Stimulated activated CD4-positive, alpha-beta T cell treated with anti-CD3 and anti-CD28 coated beads, Interleukin-1b, Interleukin-23, amount 100 ng/mL, for 48 hours (primary cell): Measurements from ENCODE around the gene SPINT2.
"Not testable (repeated sequence)": the region's sequence is repeated elsewhere in the genome, so short reads cannot be mapped to it uniquely, and the experiment has no call there.

Source experiments
- DNase-seq: peaks from one replicate; pipeline ENCODE4 v3.0.0-alpha.2; 2020

Gene SPINT2

DNA sequence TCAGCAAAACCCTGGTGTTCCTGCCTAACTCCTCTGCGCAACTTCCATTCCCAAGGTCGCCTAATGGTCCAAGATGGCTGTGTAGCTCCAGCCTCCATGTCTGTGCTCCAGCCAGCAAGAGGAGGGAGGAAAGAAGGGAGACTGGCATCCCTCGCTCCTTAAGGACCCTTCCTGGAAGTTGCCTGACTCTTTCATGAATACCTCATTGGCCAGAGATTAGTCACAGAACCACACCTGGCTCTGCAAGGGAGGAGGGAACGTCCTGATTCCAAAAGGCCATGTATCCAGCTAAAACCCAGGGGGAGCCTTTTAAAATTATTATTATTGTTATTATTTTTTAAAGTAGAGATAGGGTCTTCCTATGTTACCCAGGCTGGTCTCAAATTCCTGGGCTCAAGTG, 60.1 kb downstream of the SPINT2 start:
- DNase-seq, result no peak

DNA sequence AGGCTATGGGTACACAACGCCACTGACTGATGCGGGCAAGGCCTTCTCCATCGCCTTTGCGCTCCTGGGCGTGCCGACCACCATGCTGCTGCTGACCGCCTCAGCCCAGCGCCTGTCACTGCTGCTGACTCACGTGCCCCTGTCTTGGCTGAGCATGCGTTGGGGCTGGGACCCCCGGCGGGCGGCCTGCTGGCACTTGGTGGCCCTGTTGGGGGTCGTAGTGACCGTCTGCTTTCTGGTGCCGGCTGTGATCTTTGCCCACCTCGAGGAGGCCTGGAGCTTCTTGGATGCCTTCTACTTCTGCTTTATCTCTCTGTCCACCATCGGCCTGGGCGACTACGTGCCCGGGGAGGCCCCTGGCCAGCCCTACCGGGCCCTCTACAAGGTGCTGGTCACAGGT, 62.2 kb downstream of the SPINT2 start:
- no peak for DNase-seq

DNA sequence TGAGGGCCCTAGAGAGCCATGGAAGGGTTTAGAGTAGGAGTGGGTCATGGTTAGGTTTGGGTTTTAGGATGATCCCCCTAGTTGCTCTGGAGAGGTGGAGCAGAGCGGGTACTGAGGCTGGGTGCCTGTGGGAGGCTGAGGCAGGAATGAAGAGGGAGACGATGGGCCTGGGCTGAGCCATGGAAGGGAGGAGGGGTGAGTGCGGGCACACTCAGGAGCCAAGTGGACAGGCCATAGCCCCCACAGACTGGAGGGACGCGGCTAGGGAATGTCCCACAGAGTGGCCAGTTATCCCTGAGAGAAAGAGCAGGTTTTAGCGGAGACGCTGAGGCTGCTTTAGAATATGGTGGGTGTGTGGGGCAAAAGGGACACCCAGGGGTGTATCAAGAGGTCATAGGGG, 65.3 kb downstream of the SPINT2 start:
- DNase-seq, result no peak

DNA sequence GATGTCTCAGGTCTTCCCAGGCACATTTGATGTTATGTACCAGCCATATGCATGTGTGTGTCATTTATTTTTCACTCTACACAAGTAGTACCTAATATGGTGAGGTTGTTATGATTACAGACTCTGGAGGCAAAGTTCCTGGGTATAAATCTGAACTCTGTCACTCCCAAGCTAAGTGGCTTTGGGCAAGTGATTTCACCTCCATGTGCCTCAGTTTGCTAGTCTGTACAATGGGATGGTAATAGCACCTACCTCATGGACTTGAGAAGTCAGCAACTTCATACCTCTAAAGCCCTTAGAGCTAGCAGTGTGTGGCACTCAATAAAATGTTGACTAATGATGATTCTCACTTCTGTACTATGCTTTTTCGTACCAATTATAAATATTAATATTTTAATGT, 67.4 kb downstream of the SPINT2 start:
- no peak for DNase-seq

DNA sequence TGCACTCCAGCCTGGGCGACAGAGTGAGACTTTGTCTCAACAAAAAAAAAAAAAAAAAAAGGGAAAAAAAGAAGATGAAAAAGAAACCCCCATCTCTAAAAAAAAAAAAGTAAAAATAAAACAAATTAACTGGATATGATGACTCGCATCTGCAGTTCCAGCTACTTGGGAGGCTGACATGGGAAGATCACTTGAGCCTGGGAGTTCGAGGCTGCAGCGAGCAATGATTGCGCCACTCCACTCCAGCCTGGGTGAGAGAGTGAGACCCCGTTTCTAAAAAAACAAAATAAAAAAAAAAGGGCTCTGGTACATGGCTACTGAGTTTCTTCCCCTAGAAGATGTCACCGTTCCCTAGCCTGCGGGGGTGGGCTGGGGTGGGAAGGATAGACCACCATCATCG, 68.9 kb downstream of the SPINT2 start:
- no peak for DNase-seq

DNA sequence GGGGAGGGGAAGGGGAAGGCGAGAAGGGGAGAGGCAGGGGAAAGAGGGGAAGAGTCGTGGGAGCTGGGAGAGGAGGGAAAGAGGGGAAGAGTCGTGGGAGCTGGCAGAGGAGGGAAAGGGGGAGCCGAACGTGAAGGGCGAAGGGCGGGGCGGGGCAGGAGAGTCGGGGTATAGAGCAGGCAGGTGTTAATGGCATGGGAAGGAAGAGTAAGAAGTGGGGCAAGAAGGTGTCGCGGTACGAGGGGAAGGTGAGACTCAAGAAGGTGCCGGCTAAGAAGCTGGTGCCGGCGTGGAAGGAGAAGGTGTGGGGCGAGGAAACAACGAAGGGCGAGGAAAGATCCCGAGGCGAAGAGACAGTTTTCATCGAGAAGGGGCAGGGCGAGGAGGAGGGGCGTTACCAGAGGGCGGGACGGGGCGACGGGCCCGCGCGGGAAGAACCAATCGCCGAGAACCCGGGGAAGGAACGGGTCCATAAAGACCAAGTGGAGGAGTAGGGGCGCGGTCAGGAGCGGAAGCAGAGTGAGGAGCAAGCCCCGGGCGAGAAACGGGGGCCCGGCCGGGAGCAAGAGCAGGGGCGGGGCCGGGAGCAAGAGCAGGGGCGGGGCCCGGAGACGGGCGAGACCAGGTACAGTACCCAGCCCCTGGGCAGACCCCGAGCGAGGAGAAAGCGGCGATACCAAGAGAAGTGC, 71.7 kb downstream of the SPINT2 start:
- DNase-seq, result peak; percentile 97

DNA sequence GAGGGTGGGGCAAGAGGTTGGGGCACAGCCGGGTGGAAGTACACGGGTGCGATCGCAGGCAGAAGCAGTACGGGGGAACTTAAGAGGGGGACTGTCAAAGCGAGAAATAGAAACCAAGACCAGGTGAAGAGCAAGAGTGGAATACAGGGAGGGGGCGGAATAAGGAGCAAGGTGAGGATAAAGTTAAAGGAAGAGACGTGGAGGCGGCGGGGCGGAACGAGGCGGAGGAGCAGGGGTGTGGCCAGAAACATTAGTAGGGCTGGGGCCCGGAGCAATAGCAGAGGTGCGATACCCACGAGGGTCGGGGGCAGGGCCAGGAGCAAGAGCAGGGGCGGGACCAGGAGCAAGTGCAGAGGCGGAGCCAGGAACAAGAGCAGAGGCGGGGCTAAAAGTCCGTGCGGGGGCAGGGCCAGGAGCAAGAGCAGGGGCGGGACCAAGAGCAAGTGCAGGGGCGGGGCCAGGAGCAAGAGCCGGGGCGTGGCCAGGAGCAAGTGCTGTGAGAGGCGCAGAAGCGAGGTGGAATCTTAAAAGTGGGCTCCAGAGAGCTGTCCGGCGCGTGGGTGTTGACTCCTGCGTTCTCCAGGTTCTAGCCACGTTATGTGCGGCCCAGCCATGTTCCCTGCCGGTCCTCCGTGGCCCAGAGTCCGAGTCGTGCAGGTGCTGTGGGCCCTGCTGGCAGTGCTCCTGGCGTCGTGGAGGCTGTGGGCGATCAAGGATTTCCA, 72.4 kb downstream of the SPINT2 start:
- peak; percentile 98 for DNase-seq

DNA sequence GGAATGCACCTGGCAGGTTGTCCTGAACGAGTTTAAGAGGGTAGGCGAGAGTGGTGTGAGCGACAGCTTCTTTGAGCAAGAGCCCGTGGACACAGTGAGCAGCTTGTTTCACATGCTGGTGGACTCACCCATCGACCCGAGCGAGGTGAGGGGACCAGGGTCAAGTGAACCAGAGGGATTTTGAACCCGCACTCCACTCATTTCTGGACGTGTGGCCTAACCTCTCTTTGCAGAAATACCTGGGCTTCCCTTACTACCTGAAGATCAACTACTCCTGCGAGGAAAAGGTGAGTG, 72.9 kb downstream of the SPINT2 start:
- peak; percentile 13 for DNase-seq

DNA sequence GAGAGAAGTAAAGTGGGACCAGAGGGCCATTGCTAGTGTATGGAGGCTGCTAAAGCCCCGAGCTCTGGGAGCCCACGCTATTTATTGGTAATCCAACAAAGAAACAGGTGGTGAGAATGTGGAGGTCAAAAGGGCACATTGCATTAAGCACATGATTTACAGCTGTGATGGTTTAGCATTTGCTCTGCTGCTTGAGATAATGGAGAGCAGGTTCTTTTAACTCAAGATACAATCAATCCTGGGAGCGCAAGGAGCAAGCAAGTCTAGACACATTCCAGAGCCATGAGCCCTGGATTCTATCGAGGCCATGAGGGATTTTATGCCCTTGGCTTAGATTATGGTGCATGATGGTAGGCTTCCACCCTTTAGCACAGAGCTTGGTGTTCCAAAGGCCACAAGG, 74.6 kb downstream of the SPINT2 start:
- not testable (repeated sequence) for DNase-seq

DNA sequence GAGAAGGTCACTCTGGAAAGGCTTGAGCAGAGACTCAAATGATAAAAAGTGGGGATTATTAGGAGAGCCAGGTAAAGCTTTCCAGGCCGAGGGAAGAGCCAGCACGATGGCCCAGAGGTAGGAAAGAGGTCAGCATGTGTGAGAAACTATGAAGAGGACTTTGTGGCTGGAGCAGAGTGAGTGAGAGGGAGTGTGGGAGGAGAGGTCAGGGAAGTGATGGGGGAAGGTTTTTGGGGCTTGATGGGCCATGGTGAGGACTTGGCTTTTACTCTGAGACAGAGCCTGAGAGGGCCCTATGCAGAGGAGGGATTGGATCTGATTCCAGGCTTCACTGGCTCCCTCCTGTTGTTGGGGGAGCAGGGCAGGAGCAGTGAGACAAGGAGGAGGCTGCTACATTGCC, 76.6 kb downstream of the SPINT2 start:
- DNase-seq, result no peak
